Epidermal melanocyte (primary cell): ENCODE data around the gene CTSL.
"Not testable (repeated sequence)": the region's sequence is repeated elsewhere in the genome, so short reads cannot be mapped to it uniquely, and the experiment has no call there.

Experiments used
- DNase-seq: peaks from one replicate; pipeline ENCODE4 v3.0.0; 2011; ENCODE audit warnings: low spot score; ENCODE audit not compliant: insufficient read length

The CTSL gene

DNA sequence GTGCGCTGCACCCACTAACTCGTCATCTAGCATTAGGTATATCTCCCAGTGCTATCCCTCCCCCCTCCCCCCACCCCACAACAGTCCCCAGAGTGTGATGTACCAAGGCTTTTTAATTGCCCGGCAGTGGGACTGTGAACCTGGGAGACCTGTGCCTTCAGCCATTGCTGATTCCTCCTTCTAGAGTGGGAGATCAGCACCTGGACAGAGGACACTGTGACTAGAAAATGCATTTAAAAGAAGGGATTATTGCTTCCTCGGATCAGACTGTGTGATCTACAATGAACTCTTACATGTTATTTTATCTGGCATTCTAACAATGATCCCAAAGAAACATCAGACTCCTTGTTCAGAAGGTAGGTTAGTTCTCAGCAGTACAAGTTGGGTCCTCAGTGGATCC is 25.9 kb downstream of the CTSL start:
- no peak for DNase-seq

DNA sequence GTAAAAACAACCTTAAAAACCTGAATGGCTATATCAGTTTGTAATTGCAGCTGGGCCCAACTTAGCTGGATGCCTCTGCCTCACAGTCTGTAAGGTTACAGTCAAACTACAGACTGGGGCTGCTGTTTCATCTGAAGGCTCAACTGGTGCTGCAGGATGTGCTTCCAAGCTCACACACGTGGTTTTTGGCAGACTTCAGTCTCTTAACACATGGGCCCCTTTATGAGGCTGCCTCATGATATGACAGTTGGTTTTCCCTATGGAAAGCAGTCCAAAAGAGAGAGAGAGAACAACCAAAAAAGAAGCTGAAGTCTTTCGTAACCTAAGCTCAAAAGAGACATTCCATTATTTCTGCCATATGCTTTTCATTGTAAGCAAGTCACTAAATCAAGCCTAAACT is 27.4 kb downstream of the CTSL start:
- DNase-seq = no peak

DNA sequence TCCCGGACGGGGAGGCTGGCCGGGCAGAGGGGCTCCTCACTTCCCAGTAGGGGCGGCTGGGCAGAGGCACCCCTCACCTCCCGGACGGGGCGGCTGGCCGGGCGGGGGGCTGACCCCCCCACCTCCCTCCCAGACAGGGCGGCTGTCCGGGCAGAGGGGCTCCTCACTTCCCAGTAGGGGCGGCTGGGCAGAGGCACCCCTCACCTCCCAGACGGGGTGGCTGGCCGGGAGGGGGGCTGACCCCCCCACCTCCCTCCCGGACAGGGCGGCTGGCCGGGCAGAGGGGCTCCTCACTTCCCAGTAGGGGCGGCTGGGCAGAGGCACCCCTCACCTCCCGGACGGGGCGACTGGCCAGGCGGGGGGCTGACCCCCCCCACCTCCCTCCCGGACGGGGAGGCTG is 32.4 kb downstream of the CTSL start:
- DNase-seq = not testable (repeated sequence)

- DNase-seq = not testable (repeated sequence)
Measured at GRCh38 chr9:87759980-87760379, 34.1 kb downstream of the CTSL start.

DNA sequence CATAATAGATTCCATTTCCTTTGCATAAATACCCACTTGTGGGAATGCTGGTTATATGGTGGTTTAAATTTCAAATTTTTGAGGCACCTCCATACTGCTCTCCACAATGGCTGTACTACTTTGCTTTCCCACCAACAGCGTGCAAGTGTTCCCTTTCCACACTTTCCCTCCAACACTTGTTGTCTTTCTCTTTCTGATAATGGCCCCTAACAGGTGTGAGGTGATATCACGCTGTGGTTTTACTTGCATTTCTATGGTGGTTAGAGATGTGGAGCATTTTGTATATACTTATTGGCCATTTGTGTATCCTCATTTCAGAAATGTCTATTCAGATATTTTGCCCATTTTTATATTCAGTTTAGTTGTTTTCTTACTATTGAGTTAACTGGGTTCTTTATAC is 34.6 kb downstream of the CTSL start:
- no peak for DNase-seq

DNA sequence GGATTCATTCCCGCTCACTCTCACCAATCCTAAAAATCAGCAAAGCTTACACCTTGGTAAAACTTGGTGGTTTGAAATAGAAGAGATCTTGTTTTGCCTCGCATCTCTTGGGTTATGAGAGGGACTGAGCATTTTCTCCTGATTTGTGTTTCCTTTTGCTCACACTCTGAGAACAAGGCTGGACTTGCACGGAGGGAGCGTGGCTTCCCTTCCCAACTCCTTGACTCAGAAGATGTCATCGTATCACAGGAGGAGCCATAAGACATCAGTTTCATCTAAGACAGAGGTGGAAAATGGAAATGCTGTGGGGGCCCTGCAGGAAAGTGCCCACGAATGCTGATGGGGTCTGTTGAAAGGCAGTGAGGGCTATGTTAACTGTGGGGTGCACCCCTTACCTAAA is 37.4 kb downstream of the CTSL start:
- no peak for DNase-seq

DNA sequence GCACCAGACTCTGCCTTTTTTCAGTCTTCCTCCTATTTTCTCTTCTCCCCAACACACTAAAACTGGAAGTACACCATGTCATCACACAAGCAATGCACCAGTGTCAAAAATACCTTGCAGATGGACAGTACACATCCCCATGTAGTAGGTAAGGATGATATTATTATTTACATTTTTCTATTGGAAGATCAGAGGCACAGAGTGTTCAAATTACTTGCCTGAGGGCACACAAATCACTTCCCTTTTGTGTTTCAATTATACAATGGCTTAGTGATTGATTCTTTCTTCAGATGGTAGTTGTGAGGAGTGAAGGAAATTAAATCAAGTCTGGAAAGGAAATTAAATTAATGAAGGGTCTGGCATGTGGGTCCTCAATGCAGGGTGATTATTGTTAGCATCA is 39.6 kb downstream of the CTSL start:
- DNase-seq = no peak

- DNase-seq = no peak
Measured at GRCh38 chr9:87766697-87767096, 40.8 kb downstream of the CTSL start.

GRCh38 chr9:87770616-87771315 is 44.8 kb downstream of the CTSL start:
- DNase-seq = no peak

- DNase-seq = no peak
Measured at GRCh38 chr9:87771316-87772006, 45.5 kb downstream of the CTSL start.

- no peak for DNase-seq
Measured at GRCh38 chr9:87776481-87777379, 50.8 kb downstream of the CTSL start.

DNA sequence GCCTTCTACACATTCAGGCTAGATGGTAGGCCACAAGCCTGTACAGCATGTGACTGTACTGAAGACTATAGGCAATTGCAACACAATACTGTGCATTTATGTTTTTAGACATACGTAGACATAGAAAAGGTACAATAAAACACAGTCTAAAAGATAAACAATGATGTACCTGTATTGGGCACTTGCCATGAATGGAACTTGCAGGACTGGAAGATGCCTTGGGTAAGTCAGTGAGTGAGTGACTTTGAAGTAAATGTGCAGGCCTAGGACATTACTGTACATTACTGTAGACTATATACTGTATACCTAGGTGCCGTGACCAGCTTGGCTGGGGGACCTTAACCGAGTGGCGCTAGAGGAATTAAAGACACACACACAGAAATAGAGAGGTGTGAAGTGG is 53.1 kb downstream of the CTSL start:
- no peak for DNase-seq
